Measurements from ENCODE around the gene RRP1B. TPM values are rescaled to one million over a fixed set of nuclear protein-coding genes. Genes with fewer than 3 reads are reported as not detected.
"Not testable (repeated sequence)": the region's sequence is repeated elsewhere in the genome, so short reads cannot be mapped to it uniquely, and the experiment has no call there.

Gene RRP1B, protein sequence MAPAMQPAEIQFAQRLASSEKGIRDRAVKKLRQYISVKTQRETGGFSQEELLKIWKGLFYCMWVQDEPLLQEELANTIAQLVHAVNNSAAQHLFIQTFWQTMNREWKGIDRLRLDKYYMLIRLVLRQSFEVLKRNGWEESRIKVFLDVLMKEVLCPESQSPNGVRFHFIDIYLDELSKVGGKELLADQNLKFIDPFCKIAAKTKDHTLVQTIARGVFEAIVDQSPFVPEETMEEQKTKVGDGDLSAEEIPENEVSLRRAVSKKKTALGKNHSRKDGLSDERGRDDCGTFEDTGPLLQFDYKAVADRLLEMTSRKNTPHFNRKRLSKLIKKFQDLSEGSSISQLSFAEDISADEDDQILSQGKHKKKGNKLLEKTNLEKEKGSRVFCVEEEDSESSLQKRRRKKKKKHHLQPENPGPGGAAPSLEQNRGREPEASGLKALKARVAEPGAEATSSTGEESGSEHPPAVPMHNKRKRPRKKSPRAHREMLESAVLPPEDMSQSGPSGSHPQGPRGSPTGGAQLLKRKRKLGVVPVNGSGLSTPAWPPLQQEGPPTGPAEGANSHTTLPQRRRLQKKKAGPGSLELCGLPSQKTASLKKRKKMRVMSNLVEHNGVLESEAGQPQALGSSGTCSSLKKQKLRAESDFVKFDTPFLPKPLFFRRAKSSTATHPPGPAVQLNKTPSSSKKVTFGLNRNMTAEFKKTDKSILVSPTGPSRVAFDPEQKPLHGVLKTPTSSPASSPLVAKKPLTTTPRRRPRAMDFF
- 50.7 TPM for polyA plus RNA-seq (2013, experiment 1 of 4)
- polyA plus RNA-seq (2013, experiment 2 of 4) = 56.0 TPM
- 38.7 TPM for polyA plus RNA-seq (2013, experiment 3 of 4)
- polyA plus RNA-seq (2013, experiment 4 of 4) = 37.9 TPM

DNA sequence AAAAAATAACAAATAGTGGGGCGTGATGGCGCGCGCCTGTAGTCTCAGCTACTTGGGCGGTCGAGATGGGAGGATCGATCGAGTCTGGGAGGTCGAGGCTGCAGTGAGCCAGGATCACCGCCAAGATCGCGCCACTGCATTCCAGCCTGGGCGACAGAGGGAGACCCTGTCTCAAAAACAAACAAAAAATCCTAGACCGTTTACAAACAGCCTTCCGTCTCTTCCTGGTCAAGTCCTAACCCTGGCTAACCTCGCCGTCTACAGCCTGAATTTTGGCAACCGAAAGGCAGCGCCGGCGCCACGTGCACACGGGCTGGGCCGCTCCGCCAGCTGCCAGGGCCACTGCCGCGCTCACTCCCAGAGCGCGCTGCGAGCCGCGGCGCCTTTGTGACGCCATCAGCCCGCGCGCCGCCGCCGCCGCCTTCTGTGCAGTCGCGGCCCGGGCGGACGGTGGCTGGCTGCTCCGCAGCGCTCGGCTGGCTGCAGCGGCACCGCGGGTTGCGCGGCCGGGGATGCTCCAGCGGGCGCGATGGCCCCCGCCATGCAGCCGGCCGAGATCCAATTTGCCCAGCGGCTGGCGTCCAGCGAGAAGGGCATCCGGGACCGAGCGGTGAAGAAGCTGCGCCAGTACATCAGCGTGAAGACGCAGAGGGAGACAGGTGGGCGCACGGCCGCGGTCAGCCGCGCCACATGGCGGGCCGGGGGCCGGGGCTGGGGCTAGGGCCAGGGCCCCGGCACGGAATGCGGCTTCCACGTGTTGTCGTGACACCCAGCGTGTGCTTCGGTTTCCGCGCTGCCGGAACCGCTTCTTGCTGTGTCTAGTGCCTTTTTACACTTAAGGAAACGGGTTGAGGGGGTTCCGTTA lies at the start of gene RRP1B, which contains the start of gene HSF2BP:
TSS of gene RRP1B (plus strand) at position 425 of the 865 bp plus-strand sequence. CDS start at position 530, 105 bp downstream.
TSS of gene HSF2BP (minus strand) at position 353 of the 865 bp plus-strand sequence. CDS start 1,392 bp downstream, outside the sequence.
- no peaks in the 10 kb centered on the region for H3K9me3 ChIP-seq (ENCODE audit: control insufficient read depth, low read length)
- H3K36me3 ChIP-seq (ENCODE audit: control insufficient read depth, insufficient read depth, low read length) = peaks cover 7% of the 10 kb centered on the region
- peak within 1 kb of the TSS; percentile 86 for H3K27ac ChIP-seq (ENCODE audit: insufficient read depth, low read depth, low read length, poor library complexity, severe bottlenecking)
- H3K4me1 ChIP-seq (ENCODE audit: control insufficient read depth, insufficient read depth, low read length) = no peaks in the 10 kb centered on the region
- H3K27me3 ChIP-seq (ENCODE audit: control insufficient read depth, insufficient read depth, low read length, poor library complexity, severe bottlenecking) = no peaks in the 10 kb centered on the region
- peak within 1 kb of the TSS; percentile 96 for H3K4me3 ChIP-seq (ENCODE audit: insufficient read depth, low read depth, low read length)
- 13% methylated on average over 92 of the region's 92 CpGs for WGBS, 2 experiments

DNA sequence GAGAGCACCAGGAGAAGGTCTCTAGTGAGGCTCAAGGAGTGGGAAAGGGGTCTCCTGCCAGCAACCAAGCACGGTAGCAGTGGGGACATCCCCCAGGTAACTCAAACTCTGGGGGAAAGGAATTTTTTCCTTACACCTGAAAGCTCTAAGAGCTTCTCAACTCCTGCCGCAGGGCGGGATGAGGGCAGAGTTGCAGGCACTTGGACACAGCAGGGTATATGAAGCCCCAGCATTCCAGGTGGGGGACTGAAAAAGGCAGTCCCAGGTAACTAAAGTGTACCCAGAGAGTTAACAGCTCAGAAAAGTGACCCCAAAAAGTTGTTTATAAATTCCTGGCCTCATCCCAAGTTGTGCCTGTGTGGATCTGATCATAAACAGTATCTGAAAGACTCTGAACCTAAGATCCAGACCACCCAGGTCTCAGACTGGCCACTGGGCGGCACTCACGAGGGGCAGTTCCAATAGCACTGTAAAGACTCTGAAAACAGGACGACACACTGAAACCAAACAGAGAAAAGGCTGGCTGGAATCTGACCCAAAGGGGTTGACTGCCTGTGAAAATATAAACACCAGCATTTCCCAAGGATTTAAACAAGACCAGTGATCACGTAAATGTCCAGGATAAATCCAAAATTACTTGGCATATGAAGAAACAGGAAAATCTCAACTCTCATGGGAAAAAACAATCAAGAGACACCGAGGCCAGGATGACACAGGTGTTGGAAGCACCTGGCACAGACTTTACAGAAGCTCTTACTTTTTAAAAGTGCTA lies 47.6 kb upstream of the RRP1B start:
- 48 to 50% methylated on average over 8 of the region's 8 CpGs for WGBS, 2 experiments
- no peak overlapping the region for H3K4me3 ChIP-seq (ENCODE audit: insufficient read depth, low read depth, low read length)

GRCh38 chr21:43613755-43614638 lies 45.4 kb upstream of the RRP1B start:
- Histone ChIP-seq H3K9me3 (ENCODE audit: control insufficient read depth, low read length) (no peaks in the 10 kb centered on the region), H3K4me3 (ENCODE audit: insufficient read depth, low read depth, low read length) (no peak overlapping the region), H3K4me1 (ENCODE audit: control insufficient read depth, insufficient read depth, low read length) (no peaks in the 10 kb centered on the region), H3K27me3 (ENCODE audit: control insufficient read depth, insufficient read depth, low read length, poor library complexity, severe bottlenecking) (no peaks in the 10 kb centered on the region), H3K36me3 (ENCODE audit: control insufficient read depth, insufficient read depth, low read length) (no peaks in the 10 kb centered on the region), H3K27ac (ENCODE audit: insufficient read depth, low read depth, low read length, poor library complexity, severe bottlenecking) (no peak overlapping the region)
- 93 to 95% methylated on average over 8 of the region's 8 CpGs for WGBS, 2 experiments

More for the DNA sequence above, 47.6 kb upstream of the RRP1B start:
- no peaks in the 10 kb centered on the region for H3K9me3 ChIP-seq (ENCODE audit: control insufficient read depth, low read length)
- H3K36me3 ChIP-seq (ENCODE audit: control insufficient read depth, insufficient read depth, low read length) = no peaks in the 10 kb centered on the region
- H3K4me1 ChIP-seq (ENCODE audit: control insufficient read depth, insufficient read depth, low read length) = no peaks in the 10 kb centered on the region
- H3K27ac ChIP-seq (ENCODE audit: insufficient read depth, low read depth, low read length, poor library complexity, severe bottlenecking) = no peak overlapping the region
- H3K27me3 ChIP-seq (ENCODE audit: control insufficient read depth, insufficient read depth, low read length, poor library complexity, severe bottlenecking) = no peaks in the 10 kb centered on the region

- no peak overlapping the region for H3K27ac ChIP-seq (ENCODE audit: insufficient read depth, low read depth, low read length, poor library complexity, severe bottlenecking)
- 96 to 98% methylated on average over 5 of the region's 5 CpGs for WGBS, 2 experiments
- H3K9me3 ChIP-seq (ENCODE audit: control insufficient read depth, low read length) = no peaks in the 10 kb centered on the region
- H3K27me3 ChIP-seq (ENCODE audit: control insufficient read depth, insufficient read depth, low read length, poor library complexity, severe bottlenecking) = no peaks in the 10 kb centered on the region
- no peaks in the 10 kb centered on the region for H3K4me1 ChIP-seq (ENCODE audit: control insufficient read depth, insufficient read depth, low read length)
- H3K36me3 ChIP-seq (ENCODE audit: control insufficient read depth, insufficient read depth, low read length) = no peaks in the 10 kb centered on the region
- H3K4me3 ChIP-seq (ENCODE audit: insufficient read depth, low read depth, low read length) = no peak overlapping the region
Observed at GRCh38 chr21:43614839-43615238, 44.5 kb upstream of the RRP1B start.

GRCh38 chr21:43616861-43617260 lies 42.5 kb upstream of the RRP1B start:
- H3K36me3 ChIP-seq (ENCODE audit: control insufficient read depth, insufficient read depth, low read length); H3K27ac ChIP-seq (ENCODE audit: insufficient read depth, low read depth, low read length, poor library complexity, severe bottlenecking); H3K27me3 ChIP-seq (ENCODE audit: control insufficient read depth, insufficient read depth, low read length, poor library complexity, severe bottlenecking); H3K9me3 ChIP-seq (ENCODE audit: control insufficient read depth, low read length); H3K4me1 ChIP-seq (ENCODE audit: control insufficient read depth, insufficient read depth, low read length); H3K4me3 ChIP-seq (ENCODE audit: insufficient read depth, low read depth, low read length): not testable (repeated sequence)
- 89 to 100% methylated on average over 1 of the region's 3 CpGs for WGBS, 2 experiments

DNA sequence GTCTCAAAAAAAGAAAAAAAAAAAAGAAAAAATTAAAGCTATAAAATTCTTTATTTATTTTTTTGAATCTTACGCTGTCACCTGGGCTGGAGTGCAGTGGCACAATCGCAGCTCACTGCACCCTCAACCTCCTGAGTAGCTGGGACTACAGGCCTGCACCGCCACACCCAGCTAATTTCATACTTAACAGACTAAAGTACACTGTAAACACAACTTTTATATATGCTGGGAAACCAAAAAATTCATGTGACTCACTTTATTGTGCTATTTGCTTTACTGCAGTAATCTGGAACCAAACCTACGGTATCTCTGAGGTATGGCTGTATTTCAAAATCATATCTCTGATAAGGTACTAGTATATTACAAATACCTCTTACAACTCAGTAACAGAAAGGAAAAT lies 40.4 kb upstream of the RRP1B start:
- Histone ChIP-seq H3K4me1 (ENCODE audit: control insufficient read depth, insufficient read depth, low read length) (no peaks in the 10 kb centered on the region), H3K36me3 (ENCODE audit: control insufficient read depth, insufficient read depth, low read length) (no peaks in the 10 kb centered on the region), H3K9me3 (ENCODE audit: control insufficient read depth, low read length) (no peaks in the 10 kb centered on the region), H3K27me3 (ENCODE audit: control insufficient read depth, insufficient read depth, low read length, poor library complexity, severe bottlenecking) (no peaks in the 10 kb centered on the region), H3K4me3 (ENCODE audit: insufficient read depth, low read depth, low read length) (no peak overlapping the region), H3K27ac (ENCODE audit: insufficient read depth, low read depth, low read length, poor library complexity, severe bottlenecking) (no peak overlapping the region)
- 97% methylated on average over 4 of the region's 4 CpGs for WGBS, 2 experiments

GRCh38 chr21:43619344-43619743 lies 40.0 kb upstream of the RRP1B start:
- 95% methylated on average over 4 of the region's 4 CpGs for WGBS, 2 experiments
- Histone ChIP-seq H3K4me1 (ENCODE audit: control insufficient read depth, insufficient read depth, low read length) (no peaks in the 10 kb centered on the region), H3K9me3 (ENCODE audit: control insufficient read depth, low read length) (no peaks in the 10 kb centered on the region), H3K36me3 (ENCODE audit: control insufficient read depth, insufficient read depth, low read length) (no peaks in the 10 kb centered on the region), H3K27ac (ENCODE audit: insufficient read depth, low read depth, low read length, poor library complexity, severe bottlenecking) (no peak overlapping the region), H3K4me3 (ENCODE audit: insufficient read depth, low read depth, low read length) (no peak overlapping the region), H3K27me3 (ENCODE audit: control insufficient read depth, insufficient read depth, low read length, poor library complexity, severe bottlenecking) (no peaks in the 10 kb centered on the region)

DNA sequence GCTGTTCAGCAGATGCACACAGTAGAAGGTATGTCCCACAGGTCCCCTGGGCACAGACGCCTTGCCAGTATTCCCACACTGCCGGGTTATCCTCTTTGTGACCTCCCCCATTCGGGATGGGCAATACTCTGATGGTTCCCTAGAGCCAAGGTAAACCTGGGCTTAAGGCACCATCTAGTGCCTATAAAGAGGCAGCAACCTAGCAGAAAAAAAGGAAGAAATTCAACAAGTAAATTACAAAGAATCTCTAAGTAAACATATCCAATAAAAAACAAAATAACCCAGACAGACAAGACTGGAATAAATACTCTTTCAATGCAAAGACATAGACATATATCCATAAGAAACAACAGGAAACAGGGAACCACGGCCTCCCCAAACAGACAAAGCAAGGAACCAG lies 39.5 kb upstream of the RRP1B start:
- H3K9me3 ChIP-seq (ENCODE audit: control insufficient read depth, low read length) = no peaks in the 10 kb centered on the region
- 87 to 92% methylated on average over 4 of the region's 4 CpGs for WGBS, 2 experiments
- no peaks in the 10 kb centered on the region for H3K36me3 ChIP-seq (ENCODE audit: control insufficient read depth, insufficient read depth, low read length)
- no peaks in the 10 kb centered on the region for H3K4me1 ChIP-seq (ENCODE audit: control insufficient read depth, insufficient read depth, low read length)
- H3K27ac ChIP-seq (ENCODE audit: insufficient read depth, low read depth, low read length, poor library complexity, severe bottlenecking) = no peak overlapping the region
- no peak overlapping the region for H3K4me3 ChIP-seq (ENCODE audit: insufficient read depth, low read depth, low read length)
- no peaks in the 10 kb centered on the region for H3K27me3 ChIP-seq (ENCODE audit: control insufficient read depth, insufficient read depth, low read length, poor library complexity, severe bottlenecking)

Data from ectodermal cell (in vitro differentiated cells).